ENCODE measurements around the gene KIF26B.
"Not testable (repeated sequence)": the region's sequence is repeated elsewhere in the genome, so short reads cannot be mapped to it uniquely, and the experiment has no call there.

- not testable (repeated sequence) for TF ChIP-seq CTCF, POLR2A (IDR thresholded peaks at IDR 0.05)
Measured at GRCh38 chr1:245402998-245403397, 248.2 kb downstream of the KIF26B start.
